Measurements from ENCODE around the gene BANF2.

DNA sequence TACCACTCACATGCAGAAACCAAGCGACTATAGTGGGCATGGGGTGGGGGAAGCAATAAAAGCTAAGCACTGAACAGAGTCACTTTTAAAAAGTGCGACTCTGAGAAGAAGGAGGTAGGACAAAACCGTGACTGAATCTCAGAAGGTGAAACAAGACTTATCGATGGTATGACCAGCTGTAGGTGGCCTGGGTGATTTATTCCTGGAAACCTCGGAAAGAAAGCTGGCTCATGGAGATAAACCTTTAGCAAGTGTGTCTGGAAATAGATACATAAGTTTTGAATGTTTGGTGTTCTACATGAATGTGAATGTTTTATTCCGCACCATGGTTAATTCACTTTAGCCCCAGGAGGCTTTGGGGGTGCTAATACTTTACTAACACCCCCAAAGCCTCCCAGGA is 43.9 kb downstream of the BANF2 start:
- TF ChIP-seq EZH2phosphoT487 (IDR thresholded peaks at IDR 0.05; ENCODE audit: borderline replicate concordance, low read length) = no peak
- TF ChIP-seq, protein P1, sequence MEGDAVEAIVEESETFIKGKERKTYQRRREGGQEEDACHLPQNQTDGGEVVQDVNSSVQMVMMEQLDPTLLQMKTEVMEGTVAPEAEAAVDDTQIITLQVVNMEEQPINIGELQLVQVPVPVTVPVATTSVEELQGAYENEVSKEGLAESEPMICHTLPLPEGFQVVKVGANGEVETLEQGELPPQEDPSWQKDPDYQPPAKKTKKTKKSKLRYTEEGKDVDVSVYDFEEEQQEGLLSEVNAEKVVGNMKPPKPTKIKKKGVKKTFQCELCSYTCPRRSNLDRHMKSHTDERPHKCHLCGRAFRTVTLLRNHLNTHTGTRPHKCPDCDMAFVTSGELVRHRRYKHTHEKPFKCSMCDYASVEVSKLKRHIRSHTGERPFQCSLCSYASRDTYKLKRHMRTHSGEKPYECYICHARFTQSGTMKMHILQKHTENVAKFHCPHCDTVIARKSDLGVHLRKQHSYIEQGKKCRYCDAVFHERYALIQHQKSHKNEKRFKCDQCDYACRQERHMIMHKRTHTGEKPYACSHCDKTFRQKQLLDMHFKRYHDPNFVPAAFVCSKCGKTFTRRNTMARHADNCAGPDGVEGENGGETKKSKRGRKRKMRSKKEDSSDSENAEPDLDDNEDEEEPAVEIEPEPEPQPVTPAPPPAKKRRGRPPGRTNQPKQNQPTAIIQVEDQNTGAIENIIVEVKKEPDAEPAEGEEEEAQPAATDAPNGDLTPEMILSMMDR (conservative IDR thresholded peaks at IDR 0.05; ENCODE audit: low read depth, low read length) = no peak
- TF ChIP-seq EZH2 (IDR thresholded peaks at IDR 0.05; ENCODE audit: low read length, unreplicated experiment) = no peak

All from PC-3 (cell line).